ENCODE measurements around the gene CD200. TPM values are rescaled to one million over a fixed set of nuclear protein-coding genes. Genes with fewer than 3 reads are reported as not detected.
A peak's percentile ranks its signal among the peaks of the same experiment; 100 is the strongest.

Gene CD200
- total RNA-seq, 1 donor from 2014 or later = 20.1 TPM

DNA sequence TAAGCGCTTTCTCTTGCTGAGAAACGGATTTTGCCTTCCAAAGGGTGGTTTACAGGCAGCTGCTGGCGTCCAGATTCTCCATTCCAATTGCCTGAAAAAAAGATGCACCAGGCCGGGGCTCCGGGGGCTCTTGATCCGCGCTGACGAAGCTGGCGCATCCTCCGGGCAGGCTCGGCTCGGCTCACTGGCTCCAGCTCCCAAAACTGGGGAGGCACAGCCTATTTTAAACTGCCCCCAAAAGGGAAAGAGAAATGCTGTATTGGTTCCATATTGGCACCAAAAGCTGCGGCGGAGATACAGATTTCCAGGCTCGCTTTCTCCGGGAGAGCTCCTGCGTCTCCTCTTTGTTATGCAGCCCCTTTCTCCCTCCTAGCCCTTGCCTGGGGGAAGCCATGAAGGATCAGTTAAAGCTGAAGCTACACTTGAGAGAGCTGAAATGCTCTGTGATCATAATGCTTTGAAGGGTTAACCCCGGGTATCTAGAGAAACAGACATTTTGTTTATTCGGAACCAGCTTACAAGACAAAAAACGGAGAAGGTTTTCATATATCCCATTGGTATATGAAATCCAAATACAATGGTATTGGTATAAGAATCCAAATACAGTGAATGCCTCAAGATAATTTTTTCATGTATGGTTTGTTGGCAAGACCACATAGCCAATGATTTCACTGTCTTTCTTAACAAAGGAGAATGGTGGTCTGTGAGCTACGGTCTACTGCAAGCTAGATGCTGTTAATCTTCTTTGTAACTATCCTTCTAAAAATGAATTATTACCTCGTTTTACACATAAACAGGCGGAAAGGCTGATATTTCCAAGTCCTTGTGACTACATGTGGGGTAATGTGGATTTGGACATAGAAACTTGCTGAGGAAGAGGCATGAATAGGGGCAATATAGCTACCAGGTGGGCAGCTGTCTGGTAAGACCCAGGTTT is 693 bp downstream of the CD200 start:
- H3K4me1 Mint-ChIP-seq (ENCODE audit: unreplicated experiment) = peaks cover 17% of the 10 kb centered on the region
- peak overlapping the region; percentile 73 for H3K27ac Mint-ChIP-seq
- H3K9me3 Mint-ChIP-seq = no peaks in the 10 kb centered on the region
- H3K4me3 Mint-ChIP-seq = peak overlapping the region; percentile 87
- peaks cover 26% of the 10 kb centered on the region for H3K27me3 Mint-ChIP-seq
- H3K36me3 Mint-ChIP-seq = peaks cover 20% of the 10 kb centered on the region
- peak; percentile 68 for DNase-seq (ENCODE audit: extremely low spot score, unreplicated experiment)
- TF ChIP-seq CTCF (conservative IDR thresholded peaks at IDR 0.05) = no peak

DNA sequence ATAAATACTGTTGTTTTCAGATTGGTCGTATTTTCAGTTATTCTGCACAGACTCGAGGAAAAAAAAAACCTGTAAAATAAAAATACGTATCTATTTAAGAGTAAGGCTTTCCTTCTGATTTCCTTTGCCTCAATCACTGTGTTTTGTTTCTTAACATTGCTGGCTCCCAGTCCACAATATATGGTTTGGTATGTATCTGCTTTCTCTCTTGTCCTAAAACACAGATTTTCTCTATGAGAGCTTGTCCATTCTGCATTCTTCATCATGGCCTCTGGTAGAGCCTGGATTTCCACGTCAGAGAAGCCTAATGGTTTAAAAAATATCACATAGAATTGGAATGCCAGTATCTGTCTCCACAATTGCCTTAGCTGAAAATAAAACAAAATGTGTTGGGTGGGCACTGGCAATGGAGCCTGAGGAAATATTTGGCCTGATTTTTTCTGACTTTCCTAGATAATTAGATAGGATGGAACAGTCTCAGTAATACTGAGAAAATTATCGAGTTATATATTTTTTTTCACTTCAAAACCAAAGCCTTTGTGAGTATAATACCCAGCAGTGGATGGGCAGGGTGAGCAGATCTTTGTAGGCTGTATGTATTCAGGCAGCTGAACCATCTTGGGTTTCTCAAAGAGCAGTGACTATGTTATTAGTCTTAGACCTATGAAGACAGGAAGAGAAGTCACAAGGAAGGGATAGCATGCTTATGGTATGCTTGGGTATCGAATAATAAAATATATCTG is 1.9 kb downstream of the CD200 start:
- Mint-ChIP-seq H3K27ac (peak overlapping the region; percentile 73), H3K9me3 (no peaks in the 10 kb centered on the region), H3K4me1 (ENCODE audit: unreplicated experiment) (peaks cover 17% of the 10 kb centered on the region), H3K4me3 (peak overlapping the region; percentile 87), H3K36me3 (peaks cover 20% of the 10 kb centered on the region), H3K27me3 (peaks cover 26% of the 10 kb centered on the region)
- DNase-seq (ENCODE audit: extremely low spot score, unreplicated experiment) = no peak
- no peak for TF ChIP-seq CTCF (conservative IDR thresholded peaks at IDR 0.05)

DNA sequence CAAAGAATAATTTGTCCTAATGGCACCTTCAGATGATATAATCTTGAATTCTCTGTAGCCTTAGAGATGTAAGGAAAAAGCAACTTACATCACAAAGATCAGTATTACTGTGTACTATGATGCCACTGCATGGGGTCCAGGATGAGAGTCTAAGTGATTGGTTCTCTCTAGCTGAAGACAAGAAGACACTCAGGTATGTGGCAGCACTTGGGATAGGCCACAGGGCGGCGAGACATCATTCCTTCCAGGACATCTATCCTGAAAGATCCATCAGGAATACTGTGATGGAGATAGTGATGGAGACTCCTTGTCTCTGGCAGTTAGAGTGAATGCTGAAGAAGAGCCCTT is 2.5 kb downstream of the CD200 start:
- DNase-seq (ENCODE audit: extremely low spot score, unreplicated experiment) = no peak
- H3K36me3 Mint-ChIP-seq = peaks cover 20% of the 10 kb centered on the region
- no peak for TF ChIP-seq CTCF (conservative IDR thresholded peaks at IDR 0.05)
- H3K9me3 Mint-ChIP-seq = no peaks in the 10 kb centered on the region
- peaks cover 26% of the 10 kb centered on the region for H3K27me3 Mint-ChIP-seq
- peaks cover 17% of the 10 kb centered on the region for H3K4me1 Mint-ChIP-seq (ENCODE audit: unreplicated experiment)
- H3K4me3 Mint-ChIP-seq = peak overlapping the region; percentile 87
- peak overlapping the region; percentile 73 for H3K27ac Mint-ChIP-seq

- H3K4me3 Mint-ChIP-seq = no peak overlapping the region
- no peak for DNase-seq (ENCODE audit: extremely low spot score, unreplicated experiment)
- peaks cover 23% of the 10 kb centered on the region for H3K27me3 Mint-ChIP-seq
- H3K27ac Mint-ChIP-seq = no peak overlapping the region
- H3K36me3 Mint-ChIP-seq = peaks cover 20% of the 10 kb centered on the region
- no peak for TF ChIP-seq CTCF (conservative IDR thresholded peaks at IDR 0.05)
- H3K9me3 Mint-ChIP-seq = no peaks in the 10 kb centered on the region
- H3K4me1 Mint-ChIP-seq (ENCODE audit: unreplicated experiment) = peaks cover 17% of the 10 kb centered on the region
Measured at GRCh38 chr3:112338021-112338726, 5.2 kb downstream of the CD200 start.

DNA sequence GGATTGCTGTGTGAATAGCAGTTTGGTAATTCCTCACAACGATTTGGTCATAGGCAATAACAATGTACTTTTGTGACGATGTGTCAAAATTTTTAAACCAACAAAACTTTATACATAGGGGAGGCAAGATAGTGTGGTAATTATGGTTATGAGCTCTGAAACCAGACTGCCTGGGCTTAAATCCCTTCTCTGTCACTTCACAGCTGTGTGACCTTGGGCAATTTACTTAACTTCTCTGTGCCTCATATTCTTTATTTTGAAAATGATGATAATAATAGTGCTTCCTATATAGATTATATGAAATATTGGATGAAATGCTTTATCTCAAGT is 5.7 kb downstream of the CD200 start:
- H3K36me3 Mint-ChIP-seq = peaks cover 20% of the 10 kb centered on the region
- H3K4me1 Mint-ChIP-seq (ENCODE audit: unreplicated experiment) = peaks cover 17% of the 10 kb centered on the region

More for the DNA sequence above, 5.7 kb downstream of the CD200 start:
- no peak overlapping the region for H3K4me3 Mint-ChIP-seq
- DNase-seq (ENCODE audit: extremely low spot score, unreplicated experiment) = no peak
- no peak overlapping the region for H3K27ac Mint-ChIP-seq
- H3K9me3 Mint-ChIP-seq = no peaks in the 10 kb centered on the region
- peaks cover 18% of the 10 kb centered on the region for H3K27me3 Mint-ChIP-seq
- no peak for TF ChIP-seq CTCF (conservative IDR thresholded peaks at IDR 0.05)
